Muscle of leg (tissue), 11 donors: ENCODE measurements around the gene SHISA9. TPM values are rescaled to one million over a fixed set of nuclear protein-coding genes. Genes with fewer than 3 reads are reported as not detected.

Experiments
- DNase-seq: peaks from one replicate; pipeline ENCODE4 v3.0.0; 2013
- H3K27ac ChIP-seq: one replicate; pipeline ENCODE4 v1.5.1; 2013; ENCODE audit warnings: mild to moderate bottlenecking, low read length, control low read depth
- H3K27me3 ChIP-seq: one replicate; pipeline ENCODE4 v1.6.1; 2013; ENCODE audit warnings: low read length; ENCODE audit not compliant: control insufficient read depth, insufficient read depth
- H3K36me3 ChIP-seq: one replicate; pipeline ENCODE4 v1.6.1; 2013; ENCODE audit warnings: low read length; ENCODE audit not compliant: control insufficient read depth, insufficient read depth
- H3K4me1 ChIP-seq: one replicate; pipeline ENCODE4 v1.6.1; 2013; ENCODE audit warnings: low read length; ENCODE audit not compliant: control insufficient read depth, insufficient read depth
- H3K4me3 ChIP-seq: one replicate; pipeline ENCODE4 v1.5.1; 2013; ENCODE audit warnings: low read length, control low read depth
- H3K9me3 ChIP-seq: replicated peaks from 2 replicates; pipeline ENCODE4 v1.6.1; 2013; ENCODE audit warnings: low read depth, low read length; ENCODE audit not compliant: control insufficient read depth
- WGBS: methylation state at CpG from one replicate; pipeline ENCODE4 v1.1.5; 2013; ENCODE audit warnings: missing lambda C conversion rate; ENCODE audit not compliant: insufficient coverage; 5-methylcytosine and 5-hydroxymethylcytosine counted together
- polyA plus RNA-seq, 8 donors: library from polyadenylated mRNA; unstranded; fragments of 120-200 nt; gene quantifications; one replicate each; pipeline versions ENCODE4 v1.2.1 to v1.2.3, GENCODE V29; 2013; ENCODE audit warnings: inconsistent platforms in 1 of 8, low replicate concordance in 1 of 8; ENCODE audit not compliant: insufficient read length in 8 of 8, insufficient read depth in 1 of 8
- total RNA-seq: library from RNA; stranded (reverse); fragments of 120-200 nt; gene quantifications from one replicate; pipeline ENCODE4 v1.2.4, GENCODE V29; 2013

Gene SHISA9
- total and polyA plus RNA-seq, 9 donors: 0.04 to 0.31 (median 0.14) TPM

DNA sequence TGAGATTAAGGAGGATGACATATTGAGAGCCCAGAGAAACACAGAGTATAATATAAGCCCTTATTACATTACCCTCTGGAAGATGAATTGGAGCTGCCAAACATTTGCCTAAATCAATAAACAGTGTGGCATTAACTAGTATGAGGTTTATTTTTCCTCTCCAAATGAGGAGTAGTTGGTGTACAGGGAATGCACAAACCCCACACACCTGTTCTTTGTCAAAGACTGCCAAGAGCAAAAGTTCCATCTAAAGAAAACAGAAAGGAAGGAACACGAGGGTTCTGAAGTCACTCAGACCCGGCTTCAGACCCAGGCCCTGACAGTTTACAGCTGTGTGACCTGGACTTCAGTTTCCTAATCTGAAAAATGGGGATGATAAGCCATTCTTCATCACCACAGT is 138.1 kb downstream of the SHISA9 start:
- Histone ChIP-seq H3K27ac (no peak overlapping the region), H3K36me3 (no peaks in the 10 kb centered on the region), H3K9me3 (peaks cover 6% of the 10 kb centered on the region), H3K27me3 (no peaks in the 10 kb centered on the region), H3K4me3 (no peak overlapping the region), H3K4me1 (no peaks in the 10 kb centered on the region)
- WGBS: 71% methylated on average over 1 of the region's 2 CpGs
- no peak for DNase-seq

DNA sequence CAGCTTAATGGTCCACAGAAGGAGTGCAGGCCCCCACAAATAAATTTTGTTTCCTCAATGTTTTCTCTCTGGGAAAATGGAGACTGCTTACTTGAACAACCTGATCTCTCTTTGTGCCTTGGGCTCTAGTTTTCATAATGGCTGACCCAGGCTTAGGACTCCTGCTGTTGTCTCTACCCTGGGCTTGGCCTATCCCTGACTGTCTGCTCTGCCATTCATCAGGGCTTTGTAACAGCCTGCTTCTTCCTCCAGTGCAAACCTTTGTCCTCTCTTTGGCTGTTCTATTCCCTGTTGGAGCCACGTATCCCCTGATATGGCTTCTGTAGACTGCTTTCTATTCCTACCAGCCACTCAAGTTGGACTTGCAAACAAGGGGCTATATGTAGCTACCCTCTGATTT is 139.8 kb downstream of the SHISA9 start:
- H3K27me3 ChIP-seq: no peaks in the 10 kb centered on the region
- no peak overlapping the region for H3K4me3 ChIP-seq
- no peaks in the 10 kb centered on the region for H3K4me1 ChIP-seq
- no peaks in the 10 kb centered on the region for H3K36me3 ChIP-seq
- DNase-seq: no peak
- no peak overlapping the region for H3K27ac ChIP-seq
- peaks cover 6% of the 10 kb centered on the region for H3K9me3 ChIP-seq
- no CpG with 5 or more reads among the region's 1 CpG for WGBS

DNA sequence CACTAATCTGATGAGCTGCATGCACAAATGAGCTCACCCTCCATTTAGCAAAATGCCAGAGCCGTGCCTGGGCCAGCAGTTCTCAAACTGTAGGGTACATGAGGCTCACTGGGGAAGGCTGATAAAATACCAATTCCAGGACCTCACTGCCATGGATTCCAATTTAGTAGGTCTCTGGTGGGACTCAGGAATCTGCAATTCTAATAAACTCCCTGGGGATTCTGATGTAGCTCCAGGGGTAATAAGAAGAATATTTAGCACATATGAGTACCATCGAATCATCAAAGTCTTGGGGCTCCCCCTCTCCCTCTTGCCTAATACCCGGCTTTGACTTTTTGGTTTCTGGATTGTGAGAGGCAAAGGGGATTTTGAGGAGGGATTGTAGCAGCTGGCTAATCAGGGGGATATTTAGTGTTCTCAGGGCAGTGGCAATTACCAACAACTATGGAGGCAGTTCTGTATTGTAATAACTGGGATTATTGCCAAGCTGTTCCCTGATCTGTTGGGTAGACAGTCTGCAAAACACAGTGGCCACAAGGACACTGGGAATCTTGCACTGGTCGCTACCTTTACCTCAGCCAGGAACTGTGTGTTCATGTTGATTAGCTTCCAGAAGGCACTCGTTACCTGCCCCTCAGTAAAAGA is 140.4 kb downstream of the SHISA9 start:
- no peak for DNase-seq
- H3K4me1 ChIP-seq: no peaks in the 10 kb centered on the region
- WGBS: no CpG with 5 or more reads among the region's 5 CpGs

DNA sequence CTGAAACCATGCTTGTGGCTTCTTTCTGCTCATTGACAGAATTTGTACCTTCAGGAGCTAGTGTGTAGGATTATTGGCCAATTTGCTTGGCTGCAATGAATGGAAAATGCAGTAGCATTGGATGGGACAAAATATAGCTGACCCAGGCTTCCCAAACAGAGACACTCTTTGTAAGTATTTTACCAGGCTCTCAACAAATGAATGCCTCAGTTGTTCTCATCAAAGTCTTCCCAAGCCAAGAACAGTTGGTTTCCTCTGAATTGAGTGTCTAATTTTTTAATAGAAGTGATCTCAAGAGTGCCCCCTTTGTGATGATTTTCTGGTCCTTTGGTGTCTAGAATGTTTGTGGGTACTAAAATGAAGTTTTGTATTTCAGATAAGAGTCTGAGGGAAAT is 140.9 kb downstream of the SHISA9 start:
- Histone ChIP-seq H3K27me3 (no peaks in the 10 kb centered on the region), H3K4me1 (no peaks in the 10 kb centered on the region), H3K36me3 (no peaks in the 10 kb centered on the region), H3K27ac (no peak overlapping the region), H3K4me3 (no peak overlapping the region), H3K9me3 (peaks cover 6% of the 10 kb centered on the region)
- peak; percentile 3 for DNase-seq

More for the DNA sequence above, 140.4 kb downstream of the SHISA9 start:
- no peaks in the 10 kb centered on the region for H3K27me3 ChIP-seq
- no peak overlapping the region for H3K4me3 ChIP-seq
- no peak overlapping the region for H3K27ac ChIP-seq
- H3K36me3 ChIP-seq: no peaks in the 10 kb centered on the region
- peaks cover 6% of the 10 kb centered on the region for H3K9me3 ChIP-seq

DNA sequence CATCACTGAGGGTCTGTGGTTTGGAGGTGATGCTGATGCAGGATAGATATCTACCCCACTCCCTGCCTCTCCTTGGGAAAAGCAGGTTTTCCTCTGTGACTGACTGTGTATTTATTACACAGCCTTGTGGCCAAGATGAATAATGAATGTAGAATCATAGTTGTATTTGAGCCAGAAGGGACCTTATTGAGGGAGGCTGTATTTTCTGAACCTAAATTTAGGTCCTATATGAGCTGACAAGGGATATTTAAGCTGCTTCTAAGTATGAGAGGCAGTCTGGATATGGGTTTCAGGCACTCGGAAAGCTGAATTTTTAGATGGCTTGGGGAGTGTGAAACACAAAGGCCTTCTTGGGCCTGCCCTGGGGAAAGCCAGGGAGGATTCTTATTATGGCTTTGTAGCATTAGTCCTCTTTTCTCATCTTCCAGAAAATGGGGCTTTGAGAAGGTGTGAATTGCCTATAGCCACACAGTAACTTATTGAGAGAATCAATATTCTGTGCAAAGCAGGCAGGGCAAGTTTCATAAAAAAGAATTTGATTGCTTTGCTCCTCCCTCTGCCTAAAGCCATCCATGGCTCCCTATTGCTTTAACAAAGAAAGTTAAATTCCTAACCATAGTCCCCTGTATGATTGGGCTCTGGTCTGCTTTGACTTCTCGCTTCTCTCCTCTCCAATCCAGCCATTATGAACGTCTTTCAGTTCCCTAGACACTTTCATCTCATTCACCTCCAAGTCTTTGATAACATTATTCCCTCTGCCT is 144.8 kb downstream of the SHISA9 start:
- no peaks in the 10 kb centered on the region for H3K27me3 ChIP-seq
- H3K4me3 ChIP-seq: no peak overlapping the region
- no peak for DNase-seq
- peaks cover 3% of the 10 kb centered on the region for H3K9me3 ChIP-seq
- H3K4me1 ChIP-seq: no peaks in the 10 kb centered on the region
- H3K27ac ChIP-seq: no peak overlapping the region
- WGBS: 48% methylated on average over 2 of the region's 3 CpGs
- no peaks in the 10 kb centered on the region for H3K36me3 ChIP-seq

DNA sequence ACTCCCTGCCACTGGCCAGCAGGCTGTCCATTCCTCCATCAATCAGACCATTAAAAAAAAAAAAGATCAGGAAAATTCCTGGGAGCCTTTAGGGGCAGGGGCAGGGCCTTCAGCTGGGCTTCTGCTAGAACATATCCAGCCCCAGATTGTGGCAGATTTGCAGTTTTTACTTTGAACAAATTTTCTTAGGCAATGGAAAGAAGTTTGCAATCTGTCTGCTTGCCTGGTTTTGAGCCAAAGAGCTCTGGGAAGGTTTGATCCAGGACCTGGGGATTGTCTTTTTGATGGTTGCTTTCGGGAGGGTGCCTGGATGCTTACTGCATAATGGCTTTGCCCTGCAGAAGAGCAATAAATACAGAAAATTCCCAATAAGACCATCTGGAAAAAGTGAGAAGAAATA is 145.9 kb downstream of the SHISA9 start:
- WGBS: no CpG with 5 or more reads among the region's 1 CpG

DNA sequence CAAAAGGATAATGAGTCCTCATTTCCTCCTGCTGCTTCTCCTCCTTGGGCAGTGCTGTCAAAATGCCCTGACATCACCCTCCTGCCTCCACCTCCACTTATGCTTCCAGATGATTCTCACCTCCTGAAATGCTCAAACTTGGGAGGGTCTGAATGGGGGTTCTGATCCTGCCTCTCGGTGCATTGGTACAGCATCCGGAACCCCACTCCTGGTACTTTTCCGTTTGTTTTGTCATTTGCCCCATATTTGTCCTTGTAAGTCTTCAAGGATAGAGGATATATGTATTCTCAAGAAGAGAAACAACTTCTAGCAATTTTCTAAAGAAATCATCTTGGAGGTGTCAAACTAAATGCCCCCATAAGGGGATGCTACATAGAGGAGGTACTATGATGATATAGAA is 148.3 kb downstream of the SHISA9 start:
- no peaks in the 10 kb centered on the region for H3K27me3 ChIP-seq
- H3K36me3 ChIP-seq: no peaks in the 10 kb centered on the region
- no peak overlapping the region for H3K4me3 ChIP-seq
- peaks cover 3% of the 10 kb centered on the region for H3K9me3 ChIP-seq
- no peak for DNase-seq
- H3K4me1 ChIP-seq: no peaks in the 10 kb centered on the region
- WGBS: no CpG with 5 or more reads among the region's 3 CpGs
- H3K27ac ChIP-seq: no peak overlapping the region

More for the DNA sequence above, 145.9 kb downstream of the SHISA9 start:
- H3K4me1 ChIP-seq: no peaks in the 10 kb centered on the region
- peaks cover 3% of the 10 kb centered on the region for H3K9me3 ChIP-seq
- no peak overlapping the region for H3K4me3 ChIP-seq
- H3K27me3 ChIP-seq: no peaks in the 10 kb centered on the region
- DNase-seq: no peak
- H3K27ac ChIP-seq: no peak overlapping the region
- no peaks in the 10 kb centered on the region for H3K36me3 ChIP-seq

DNA sequence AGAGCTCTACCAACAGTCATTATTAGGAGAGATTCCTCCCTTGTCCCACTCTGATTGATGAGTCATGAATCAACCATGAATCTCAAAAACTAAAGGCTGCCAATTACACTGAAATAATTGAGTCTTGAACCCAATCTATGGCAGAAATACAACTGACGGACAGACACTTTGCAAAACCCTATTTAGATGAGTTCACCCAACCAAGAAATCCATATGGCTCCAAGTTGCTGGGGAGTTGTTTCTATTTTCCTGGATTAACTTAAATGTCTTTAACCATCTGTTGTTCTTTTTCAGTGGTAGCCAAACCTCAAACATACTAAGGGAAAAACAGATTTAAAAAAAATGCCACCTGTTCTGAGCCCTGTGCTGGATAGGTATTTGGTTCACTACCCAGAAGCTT is 151.0 kb downstream of the SHISA9 start:
- Histone ChIP-seq H3K27me3 (no peaks in the 10 kb centered on the region), H3K4me1 (no peaks in the 10 kb centered on the region), H3K9me3 (peaks cover 3% of the 10 kb centered on the region), H3K27ac (no peak overlapping the region), H3K36me3 (no peaks in the 10 kb centered on the region), H3K4me3 (no peak overlapping the region)
- no CpG with 5 or more reads among the region's 1 CpG for WGBS
- no peak for DNase-seq

DNA sequence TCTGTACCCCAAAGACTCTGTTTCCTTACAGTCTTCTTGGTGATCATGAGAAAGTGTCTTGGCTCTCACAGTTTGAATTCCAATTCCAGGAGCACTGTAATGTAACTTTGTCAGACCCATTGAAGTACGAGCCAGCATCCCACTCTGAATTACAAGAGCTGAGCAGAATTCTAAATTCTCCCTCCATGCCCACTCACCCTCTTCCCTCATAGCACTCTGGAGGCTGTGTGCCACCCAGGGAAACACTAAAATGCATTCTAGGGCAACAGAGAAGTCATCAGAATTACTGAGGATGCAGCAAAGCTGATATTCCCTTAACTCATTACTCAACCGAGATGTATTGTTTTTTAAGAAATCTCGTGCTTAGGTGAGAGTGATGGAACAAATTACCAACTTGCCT is 154.1 kb downstream of the SHISA9 start:
- Histone ChIP-seq H3K27ac (no peak overlapping the region), H3K4me3 (no peak overlapping the region), H3K36me3 (no peaks in the 10 kb centered on the region), H3K4me1 (no peaks in the 10 kb centered on the region), H3K27me3 (no peaks in the 10 kb centered on the region), H3K9me3 (no peaks in the 10 kb centered on the region)
- 85% methylated on average over 2 of the region's 3 CpGs for WGBS
- DNase-seq: no peak

DNA sequence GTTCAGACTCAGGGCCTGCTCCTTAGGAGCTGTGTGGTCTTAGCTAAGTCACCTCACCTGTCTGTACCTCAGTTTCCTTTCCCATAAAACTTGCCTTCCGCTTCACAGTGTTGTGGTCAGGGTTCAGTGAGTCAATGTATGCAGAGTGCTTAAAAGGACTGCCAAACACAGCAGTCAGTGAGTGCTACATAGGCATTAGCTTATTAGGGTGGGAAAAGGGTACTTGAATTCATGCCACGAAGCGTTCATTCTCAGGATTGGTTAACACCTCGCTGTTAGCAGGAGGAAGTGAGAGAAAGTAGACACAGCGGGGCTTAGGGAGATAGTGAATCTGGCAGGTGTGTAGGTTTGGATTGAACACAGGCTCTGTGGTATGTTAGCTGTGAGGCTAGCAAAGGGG is 155.2 kb downstream of the SHISA9 start:
- H3K9me3 ChIP-seq: no peaks in the 10 kb centered on the region
- H3K4me1 ChIP-seq: no peaks in the 10 kb centered on the region
- no peaks in the 10 kb centered on the region for H3K36me3 ChIP-seq
- DNase-seq: no peak
- no peaks in the 10 kb centered on the region for H3K27me3 ChIP-seq
- no peak overlapping the region for H3K4me3 ChIP-seq
- 70% methylated on average over 4 of the region's 5 CpGs for WGBS
- H3K27ac ChIP-seq: no peak overlapping the region
